Body of pancreas (tissue), 4 donors: ENCODE results near the gene ARMH2.

Experiments used
- CTCF ChIP-seq, 7 experiments: fragments of 450-650 bp in 4 of 7; fragments of 200-600 bp in 3 of 7; sonication (generic) in 3 of 7; IDR thresholded peaks; one replicate each; pipeline ENCODE4 v1.5.1; 2016 to 2019; ENCODE audit warnings: antibody characterized with exemption in 7 of 7
- POLR2A ChIP-seq, 3 donors: fragments of 450-650 bp; IDR thresholded peaks; one replicate each; pipeline ENCODE4 v1.6.1; 2016; ENCODE audit warnings: antibody characterized with exemption in 3 of 3, mild to moderate bottlenecking in 2 of 3

- no peak for TF ChIP-seq CTCF (IDR thresholded peaks at IDR 0.05)
- no peak for TF ChIP-seq POLR2A (IDR thresholded peaks at IDR 0.05)
Observed at GRCh38 chr6:24832794-24833193, 34.1 kb upstream of the ARMH2 start.
